ENCODE data around the gene PLEKHM2.

PLEKHM2 gene

GRCh38 chr1:15735304-15736037 lies 51.4 kb downstream of the PLEKHM2 start:
- H3K79me2 ChIP-seq (ENCODE audit: control insufficient read depth, low read length), result no peaks in the 10 kb centered on the region
- H4K20me1 ChIP-seq (ENCODE audit: control insufficient read depth, insufficient read depth, low read depth, low read length), result no peaks in the 10 kb centered on the region
- H3K4me3 ChIP-seq (ENCODE audit: low read length), result no peak overlapping the region
- no peak for TF ChIP-seq EZH2phosphoT487 (IDR thresholded peaks at IDR 0.05; ENCODE audit: borderline replicate concordance, low read length)
- TF ChIP-seq, protein P1, sequence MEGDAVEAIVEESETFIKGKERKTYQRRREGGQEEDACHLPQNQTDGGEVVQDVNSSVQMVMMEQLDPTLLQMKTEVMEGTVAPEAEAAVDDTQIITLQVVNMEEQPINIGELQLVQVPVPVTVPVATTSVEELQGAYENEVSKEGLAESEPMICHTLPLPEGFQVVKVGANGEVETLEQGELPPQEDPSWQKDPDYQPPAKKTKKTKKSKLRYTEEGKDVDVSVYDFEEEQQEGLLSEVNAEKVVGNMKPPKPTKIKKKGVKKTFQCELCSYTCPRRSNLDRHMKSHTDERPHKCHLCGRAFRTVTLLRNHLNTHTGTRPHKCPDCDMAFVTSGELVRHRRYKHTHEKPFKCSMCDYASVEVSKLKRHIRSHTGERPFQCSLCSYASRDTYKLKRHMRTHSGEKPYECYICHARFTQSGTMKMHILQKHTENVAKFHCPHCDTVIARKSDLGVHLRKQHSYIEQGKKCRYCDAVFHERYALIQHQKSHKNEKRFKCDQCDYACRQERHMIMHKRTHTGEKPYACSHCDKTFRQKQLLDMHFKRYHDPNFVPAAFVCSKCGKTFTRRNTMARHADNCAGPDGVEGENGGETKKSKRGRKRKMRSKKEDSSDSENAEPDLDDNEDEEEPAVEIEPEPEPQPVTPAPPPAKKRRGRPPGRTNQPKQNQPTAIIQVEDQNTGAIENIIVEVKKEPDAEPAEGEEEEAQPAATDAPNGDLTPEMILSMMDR (IDR thresholded peaks at IDR 0.05; ENCODE audit: low read depth, low read length, poor library complexity, severe bottlenecking), result no peak
- H3K27me3 ChIP-seq (ENCODE audit: control insufficient read depth, low read length), result no peaks in the 10 kb centered on the region
- no peak overlapping the region for H3K27ac ChIP-seq (ENCODE audit: low read depth, low read length)
- peaks cover 18% of the 10 kb centered on the region; the same call in 1 of the 2 replicates for H3K36me3 ChIP-seq (ENCODE audit: control insufficient read depth, low read length)
- no peaks in the 10 kb centered on the region for H3F3A ChIP-seq (ENCODE audit: control insufficient read depth, insufficient read depth)
- H3K4me2 ChIP-seq (ENCODE audit: low read length), result no peak overlapping the region
- no peaks in the 10 kb centered on the region for H3K4me1 ChIP-seq (ENCODE audit: control insufficient read depth, low read length)
- no peaks in the 10 kb centered on the region for H3K9me3 ChIP-seq (ENCODE audit: control insufficient read depth, insufficient read depth, low read length)
- H3K9me2 ChIP-seq (replicated peaks; ENCODE audit: control insufficient read depth, low read length), result no peaks in the 10 kb centered on the region

DNA sequence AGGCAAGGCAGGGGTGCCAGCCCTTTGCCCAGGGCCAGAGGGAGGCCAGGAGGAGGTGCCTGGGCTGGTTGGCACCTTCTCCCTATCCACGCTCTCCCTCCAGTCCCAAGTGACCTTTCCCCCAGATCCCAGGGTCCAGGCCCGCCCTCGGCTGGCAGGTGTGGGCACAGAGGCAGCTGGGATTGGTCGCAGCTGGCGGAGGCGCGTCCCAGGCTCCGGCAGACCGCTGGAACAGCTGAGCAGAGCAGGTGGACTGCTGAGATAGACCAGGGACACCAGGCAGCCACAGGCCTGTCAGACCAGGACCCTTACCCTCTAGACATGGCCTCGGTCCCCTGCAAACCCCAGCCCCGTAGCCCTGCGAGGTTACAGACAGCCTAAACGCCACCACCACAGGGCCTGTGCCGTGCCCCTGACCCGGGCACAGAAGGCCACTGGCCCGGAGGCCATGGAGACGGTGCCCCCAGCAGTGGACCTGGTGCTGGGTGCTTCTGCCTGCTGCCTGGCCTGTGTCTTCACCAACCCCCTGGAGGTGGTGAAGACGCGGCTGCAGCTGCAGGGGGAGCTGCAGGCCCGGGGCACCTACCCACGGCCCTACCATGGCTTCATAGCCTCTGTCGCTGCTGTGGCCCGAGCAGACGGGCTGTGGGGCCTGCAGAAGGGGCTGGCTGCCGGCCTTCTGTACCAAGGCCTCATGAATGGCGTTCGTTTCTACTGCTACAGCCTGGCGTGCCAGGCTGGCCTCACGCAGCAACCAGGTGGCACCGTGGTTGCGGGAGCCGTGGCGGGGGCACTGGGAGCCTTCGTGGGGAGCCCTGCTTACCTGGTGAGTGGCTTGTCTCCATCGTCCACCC lies 52.1 kb downstream of the PLEKHM2 start, which contains the start of gene SLC25A34:
Gene SLC25A34, plus strand, starts transcription at position 221 of the 854 bp plus-strand sequence. Its CDS starts 228 bp downstream, at position 449.
- H3K36me3 ChIP-seq (ENCODE audit: control insufficient read depth, low read length), result peaks cover 18% of the 10 kb centered on the region; the same call in 1 of the 2 replicates
- no peaks in the 10 kb centered on the region for H3K9me3 ChIP-seq (ENCODE audit: control insufficient read depth, insufficient read depth, low read length)
- H3K9me2 ChIP-seq (replicated peaks; ENCODE audit: control insufficient read depth, low read length), result no peaks in the 10 kb centered on the region
- H3K27ac ChIP-seq (ENCODE audit: low read depth, low read length), result no peak within 1 kb of the TSS
- TF ChIP-seq, protein P1 (IDR thresholded peaks at IDR 0.05; ENCODE audit: low read depth, low read length, poor library complexity, severe bottlenecking), result no peak
- TF ChIP-seq EZH2phosphoT487 (IDR thresholded peaks at IDR 0.05; ENCODE audit: borderline replicate concordance, low read length), result no peak
- H3K79me2 ChIP-seq (ENCODE audit: control insufficient read depth, low read length), result no peaks in the 10 kb centered on the region
- no peak within 1 kb of the TSS for H3K4me3 ChIP-seq (ENCODE audit: low read length)
- H3F3A ChIP-seq (ENCODE audit: control insufficient read depth, insufficient read depth), result no peaks in the 10 kb centered on the region
- H3K27me3 ChIP-seq (ENCODE audit: control insufficient read depth, low read length), result no peaks in the 10 kb centered on the region
- no peaks in the 10 kb centered on the region for H3K4me1 ChIP-seq (ENCODE audit: control insufficient read depth, low read length)
- H4K20me1 ChIP-seq (ENCODE audit: control insufficient read depth, insufficient read depth, low read depth, low read length), result no peaks in the 10 kb centered on the region
- no peak within 1 kb of the TSS for H3K4me2 ChIP-seq (ENCODE audit: low read length)

DNA sequence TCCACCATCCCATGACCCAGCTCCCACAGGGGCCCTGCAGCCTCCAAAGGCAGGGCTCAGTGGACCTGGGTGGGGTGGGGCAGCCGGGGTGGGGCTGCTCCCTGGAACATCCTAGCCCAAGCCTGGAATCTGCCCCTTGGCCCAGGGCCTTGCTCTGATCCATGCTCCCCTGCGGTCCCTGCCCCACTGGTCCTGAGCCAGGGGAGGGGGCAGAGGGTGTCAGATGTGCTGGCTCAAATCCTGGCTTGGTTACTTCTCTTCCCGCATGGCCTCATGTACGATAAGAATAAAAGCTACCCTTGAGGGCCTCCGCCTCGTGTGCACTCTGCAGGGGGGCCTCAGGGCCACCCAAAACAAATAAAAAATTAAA lies 52.8 kb downstream of the PLEKHM2 start:
- no peaks in the 10 kb centered on the region for H4K20me1 ChIP-seq (ENCODE audit: control insufficient read depth, insufficient read depth, low read depth, low read length)
- TF ChIP-seq EZH2phosphoT487 (IDR thresholded peaks at IDR 0.05; ENCODE audit: borderline replicate concordance, low read length), result no peak
- TF ChIP-seq, protein P1 (IDR thresholded peaks at IDR 0.05; ENCODE audit: low read depth, low read length, poor library complexity, severe bottlenecking), result no peak

More for the DNA sequence above, 52.8 kb downstream of the PLEKHM2 start:
- H3K36me3 ChIP-seq (ENCODE audit: control insufficient read depth, low read length), result peaks cover 15% of the 10 kb centered on the region; the same call in 1 of the 2 replicates
- no peak overlapping the region for H3K27ac ChIP-seq (ENCODE audit: low read depth, low read length)
- no peaks in the 10 kb centered on the region for H3K9me3 ChIP-seq (ENCODE audit: control insufficient read depth, insufficient read depth, low read length)
- no peak overlapping the region for H3K4me2 ChIP-seq (ENCODE audit: low read length)
- H3K79me2 ChIP-seq (ENCODE audit: control insufficient read depth, low read length), result no peaks in the 10 kb centered on the region
- H3K4me3 ChIP-seq (ENCODE audit: low read length), result no peak overlapping the region
- H3K27me3 ChIP-seq (ENCODE audit: control insufficient read depth, low read length), result no peaks in the 10 kb centered on the region
- no peaks in the 10 kb centered on the region for H3F3A ChIP-seq (ENCODE audit: control insufficient read depth, insufficient read depth)
- H3K9me2 ChIP-seq (replicated peaks; ENCODE audit: control insufficient read depth, low read length), result no peaks in the 10 kb centered on the region
- no peaks in the 10 kb centered on the region for H3K4me1 ChIP-seq (ENCODE audit: control insufficient read depth, low read length)

Measured in DOHH2 (cell line).